ENCODE data around the gene GPRC6A.

DNA sequence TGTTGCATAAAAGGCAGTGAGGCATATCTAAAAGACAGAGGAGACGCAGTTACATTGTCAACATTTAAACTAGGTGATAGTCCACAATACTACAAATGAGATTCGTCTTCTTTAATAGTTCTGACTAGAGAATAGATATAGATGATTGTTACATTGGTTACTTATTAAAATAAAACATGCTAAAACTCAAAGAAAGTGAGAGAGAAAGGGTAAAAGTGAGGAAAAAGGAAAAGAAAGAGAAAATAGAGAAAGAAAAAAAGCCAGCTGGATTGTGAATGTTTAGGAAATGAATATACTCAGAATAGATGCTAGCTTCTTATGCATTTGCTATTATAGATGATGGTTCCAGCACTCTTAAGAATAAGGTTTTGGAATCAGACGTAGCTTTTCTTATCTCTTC lies 35.7 kb downstream of the GPRC6A start:
- TF ChIP-seq, protein P1, sequence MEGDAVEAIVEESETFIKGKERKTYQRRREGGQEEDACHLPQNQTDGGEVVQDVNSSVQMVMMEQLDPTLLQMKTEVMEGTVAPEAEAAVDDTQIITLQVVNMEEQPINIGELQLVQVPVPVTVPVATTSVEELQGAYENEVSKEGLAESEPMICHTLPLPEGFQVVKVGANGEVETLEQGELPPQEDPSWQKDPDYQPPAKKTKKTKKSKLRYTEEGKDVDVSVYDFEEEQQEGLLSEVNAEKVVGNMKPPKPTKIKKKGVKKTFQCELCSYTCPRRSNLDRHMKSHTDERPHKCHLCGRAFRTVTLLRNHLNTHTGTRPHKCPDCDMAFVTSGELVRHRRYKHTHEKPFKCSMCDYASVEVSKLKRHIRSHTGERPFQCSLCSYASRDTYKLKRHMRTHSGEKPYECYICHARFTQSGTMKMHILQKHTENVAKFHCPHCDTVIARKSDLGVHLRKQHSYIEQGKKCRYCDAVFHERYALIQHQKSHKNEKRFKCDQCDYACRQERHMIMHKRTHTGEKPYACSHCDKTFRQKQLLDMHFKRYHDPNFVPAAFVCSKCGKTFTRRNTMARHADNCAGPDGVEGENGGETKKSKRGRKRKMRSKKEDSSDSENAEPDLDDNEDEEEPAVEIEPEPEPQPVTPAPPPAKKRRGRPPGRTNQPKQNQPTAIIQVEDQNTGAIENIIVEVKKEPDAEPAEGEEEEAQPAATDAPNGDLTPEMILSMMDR (IDR thresholded peaks at IDR 0.05 in 8 of 11, conservative IDR thresholded peaks at IDR 0.05 in 3 of 11) = no peak
- TF ChIP-seq POLR2AphosphoS5 (IDR thresholded peaks at IDR 0.05) = no peak
- no peak for TF ChIP-seq POLR2A (IDR thresholded peaks at IDR 0.05)

Data from spleen (tissue), 7 donors.